ENCODE results near the gene SEC31B. TPM values are rescaled to one million over a fixed set of nuclear protein-coding genes. Genes with fewer than 3 reads are reported as not detected.
A peak's percentile ranks its signal among the peaks of the same experiment; 100 is the strongest.

Gene SEC31B
- total and polyA plus RNA-seq, 9 of the 15 experiments (the other 6 are each of a cell fraction or from before 2014, with no cell fraction given): 0.91 to 7.0 (median 2.4) TPM

DNA sequence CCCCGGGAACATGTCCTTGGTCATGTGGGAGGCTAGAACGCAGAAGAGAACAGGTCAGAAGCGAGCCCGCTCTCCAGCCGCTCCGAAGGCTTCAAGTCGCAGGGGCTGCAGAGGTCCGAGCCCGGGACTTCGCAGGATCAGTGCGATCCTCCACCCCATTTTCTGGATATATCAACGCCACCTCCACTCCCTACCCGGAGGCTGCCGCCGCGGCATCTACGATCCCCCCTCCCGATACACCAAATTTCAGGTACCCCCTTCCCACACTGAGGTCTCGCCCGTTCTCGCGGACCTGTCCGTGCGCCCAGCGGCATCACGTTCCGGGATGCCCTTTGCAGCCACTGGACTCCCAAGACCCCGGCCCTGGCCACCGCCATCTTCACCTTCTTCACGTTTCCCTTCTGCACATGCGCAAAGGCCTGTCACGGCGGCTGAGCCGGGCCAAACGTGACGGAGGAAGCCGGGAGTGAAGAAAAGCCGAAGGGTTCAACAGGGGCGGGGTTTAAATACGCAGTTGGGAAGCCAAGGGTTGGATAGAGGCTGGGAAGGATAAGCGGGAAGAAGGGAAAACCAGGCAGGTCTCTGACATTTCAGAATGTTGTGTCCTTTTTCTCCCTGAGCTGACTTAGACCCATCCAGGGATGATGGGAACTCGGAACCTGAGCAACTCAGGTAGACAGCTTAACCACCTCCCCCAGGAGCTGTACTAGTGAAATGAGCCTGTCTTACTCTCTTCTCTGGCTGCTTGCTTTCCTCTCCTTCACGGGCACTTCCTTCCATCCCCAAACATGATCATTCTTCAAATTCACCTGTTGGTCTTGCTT lies 10.0 kb upstream of the SEC31B start, which contains the start of gene NDUFB8 (continued):
- TF ChIP-seq AFF1 (IDR thresholded peaks at IDR 0.05; ENCODE audit: low read depth in 1 of 2, partially characterized antibody in 2 of 2) (peak in 1 of 2 experiments; percentile 45), MEIS2 (IDR thresholded peaks at IDR 0.05; ENCODE audit: partially characterized antibody) (peak; percentile 21), ZEB2 (IDR thresholded peaks at IDR 0.05) (0 out of 2 replicates have a peak, but pooled peaks have one; percentile 37), CXXC5 (CRISPR knock-in tag; IDR thresholded peaks at IDR 0.05) (0 out of 2 replicates have a peak, but pooled peaks have one; percentile 16), MTA3 (IDR thresholded peaks at IDR 0.05; ENCODE audit: borderline replicate concordance) (peak; percentile 80; the same call in 1 of the 2 replicates), PHF8 (IDR thresholded peaks at IDR 0.05; ENCODE audit: borderline replicate concordance, low read length) (peak; percentile 81; the same call in 1 of the 2 replicates), RB1 (IDR thresholded peaks at IDR 0.05; ENCODE audit: low read depth) (0 out of 2 replicates have a peak, but pooled peaks have one; percentile 30), ZNF316 (IDR thresholded peaks at IDR 0.05) (no peak), ZBTB12 (CRISPR knock-in tag; IDR thresholded peaks at IDR 0.05) (no peak; the same call in 1 of the 2 replicates), POLR2G (IDR thresholded peaks at IDR 0.05; ENCODE audit: low read depth, low read length) (peak; percentile 84), NFIX (CRISPR knock-in tag; IDR thresholded peaks at IDR 0.05; ENCODE audit: low read depth) (no peak), POLR2AphosphoS5 (IDR thresholded peaks at IDR 0.05; ENCODE audit: control insufficient read depth, insufficient read depth, low read depth, low read length) (peak; percentile 63), TAF9B (IDR thresholded peaks at IDR 0.05; ENCODE audit: partially characterized antibody) (peak; percentile 71), NFRKB (IDR thresholded peaks at IDR 0.05; ENCODE audit: low read depth) (peak; percentile 89), ZNF551 (CRISPR knock-in tag; IDR thresholded peaks at IDR 0.05) (no peak), NFIC (IDR thresholded peaks at IDR 0.05) (peak; percentile 16; the same call in 1 of the 2 replicates), ATF7 (IDR thresholded peaks at IDR 0.05) (0 out of 2 replicates have a peak, but pooled peaks have one; percentile 59), SP1 (CRISPR knock-in tag; IDR thresholded peaks at IDR 0.05) (0 out of 2 replicates have a peak, but pooled peaks have one; percentile 21), TAF1 (IDR thresholded peaks at IDR 0.05; ENCODE audit: control insufficient read depth, extremely low read depth, insufficient read depth, low read length, severe bottlenecking) (peak; percentile 81)
- TF ChIP-seq, protein P1, sequence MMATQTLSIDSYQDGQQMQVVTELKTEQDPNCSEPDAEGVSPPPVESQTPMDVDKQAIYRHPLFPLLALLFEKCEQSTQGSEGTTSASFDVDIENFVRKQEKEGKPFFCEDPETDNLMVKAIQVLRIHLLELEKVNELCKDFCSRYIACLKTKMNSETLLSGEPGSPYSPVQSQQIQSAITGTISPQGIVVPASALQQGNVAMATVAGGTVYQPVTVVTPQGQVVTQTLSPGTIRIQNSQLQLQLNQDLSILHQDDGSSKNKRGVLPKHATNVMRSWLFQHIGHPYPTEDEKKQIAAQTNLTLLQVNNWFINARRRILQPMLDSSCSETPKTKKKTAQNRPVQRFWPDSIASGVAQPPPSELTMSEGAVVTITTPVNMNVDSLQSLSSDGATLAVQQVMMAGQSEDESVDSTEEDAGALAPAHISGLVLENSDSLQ (IDR thresholded peaks at IDR 0.05): peak; percentile 42
- TF ChIP-seq, protein P2, sequence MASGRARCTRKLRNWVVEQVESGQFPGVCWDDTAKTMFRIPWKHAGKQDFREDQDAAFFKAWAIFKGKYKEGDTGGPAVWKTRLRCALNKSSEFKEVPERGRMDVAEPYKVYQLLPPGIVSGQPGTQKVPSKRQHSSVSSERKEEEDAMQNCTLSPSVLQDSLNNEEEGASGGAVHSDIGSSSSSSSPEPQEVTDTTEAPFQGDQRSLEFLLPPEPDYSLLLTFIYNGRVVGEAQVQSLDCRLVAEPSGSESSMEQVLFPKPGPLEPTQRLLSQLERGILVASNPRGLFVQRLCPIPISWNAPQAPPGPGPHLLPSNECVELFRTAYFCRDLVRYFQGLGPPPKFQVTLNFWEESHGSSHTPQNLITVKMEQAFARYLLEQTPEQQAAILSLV (tag; IDR thresholded peaks at IDR 0.05): no peak
